Measurements from ENCODE around the gene TMEM63B. TPM values are rescaled to one million over a fixed set of nuclear protein-coding genes. Genes with fewer than 3 reads are reported as not detected.

The TMEM63B gene
- 8.7 TPM for polyA plus RNA-seq (2012; ENCODE audit: missing spikeins)

GRCh38 chr6:44127186-44128019, at the start of gene TMEM63B, which contains the start of gene MRPL14:
TMEM63B (plus strand) TSS chr6:44127554; CDS start chr6:44134585, 7,031 bp downstream.
MRPL14 (minus strand) TSS chr6:44127452; CDS start chr6:44116611, 10,841 bp downstream.
- DNase-seq (ENCODE audit: insufficient read length) (peak; percentile 99), FAIRE-seq (peak; percentile 83)
- TF ChIP-seq TAF1 (IDR thresholded peaks at IDR 0.05; ENCODE audit: borderline replicate concordance, low read depth, low read length) (peak; percentile 40; the same call in 1 of the 2 replicates), POLR2A (IDR thresholded peaks at IDR 0.05; ENCODE audit: low read depth, low read length) (peak; percentile 78), POLR2AphosphoS5 (IDR thresholded peaks at IDR 0.05; ENCODE audit: low read depth, low read length) (peak; percentile 60; the same call in 1 of the 2 replicates)

GRCh38 chr6:44078219-44078826, 49.0 kb upstream of the TMEM63B start:
- FAIRE-seq (no peak), DNase-seq (ENCODE audit: insufficient read length) (no peak)
- no peak for TF ChIP-seq POLR2AphosphoS5 (IDR thresholded peaks at IDR 0.05; ENCODE audit: low read depth, low read length)
- TF ChIP-seq TAF1 (IDR thresholded peaks at IDR 0.05; ENCODE audit: borderline replicate concordance, low read depth, low read length) = no peak
- TF ChIP-seq POLR2A (IDR thresholded peaks at IDR 0.05; ENCODE audit: low read depth, low read length) = no peak

DNA sequence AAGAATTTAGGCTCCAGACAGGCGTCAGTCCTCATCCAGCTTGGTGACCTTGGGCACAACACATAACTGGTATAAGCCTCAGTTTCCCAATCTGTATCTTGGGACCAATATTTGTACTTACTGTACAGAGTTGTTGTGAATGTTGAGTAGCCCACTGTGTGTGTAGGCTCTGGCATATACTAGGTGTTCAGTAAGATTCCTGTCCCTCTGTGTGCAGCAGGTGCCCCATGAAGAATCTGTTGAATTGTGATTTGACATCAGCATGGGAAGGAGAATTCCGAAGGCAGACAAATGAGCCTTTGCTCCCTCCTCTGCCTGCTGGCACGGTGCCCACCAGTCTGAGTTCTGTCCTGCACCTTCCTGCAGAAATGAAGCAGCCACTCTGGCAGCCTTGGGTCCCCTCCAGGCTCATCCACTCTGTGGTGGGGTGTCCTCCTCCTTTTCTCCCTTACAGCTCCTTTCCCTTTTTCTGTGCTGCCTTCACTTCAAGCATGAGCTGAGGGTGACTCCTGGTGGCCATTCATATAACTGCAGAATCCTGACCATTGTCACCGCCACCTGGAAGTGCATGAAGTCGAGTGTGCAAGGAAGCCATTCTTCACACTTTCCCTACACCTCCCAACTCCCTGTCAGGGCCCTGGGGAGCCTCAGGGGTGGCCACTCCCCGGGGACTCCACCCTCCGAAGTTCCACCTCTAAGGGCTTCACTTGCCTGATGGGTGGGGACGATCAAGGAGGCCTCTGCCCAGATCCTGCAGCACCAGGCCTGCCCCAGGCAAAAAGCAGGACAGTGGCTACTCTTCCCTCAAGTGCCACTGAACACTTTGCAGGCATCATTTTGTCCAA, 48.3 kb upstream of the TMEM63B start:
- TF ChIP-seq TAF1 (IDR thresholded peaks at IDR 0.05; ENCODE audit: borderline replicate concordance, low read depth, low read length) = no peak
- TF ChIP-seq POLR2AphosphoS5 (IDR thresholded peaks at IDR 0.05; ENCODE audit: low read depth, low read length) = no peak
- no peak for TF ChIP-seq POLR2A (IDR thresholded peaks at IDR 0.05; ENCODE audit: low read depth, low read length)
- DNase-seq (ENCODE audit: insufficient read length) (peak; percentile 53), FAIRE-seq (peak; percentile 84)

GRCh38 chr6:44079672-44080071, 47.7 kb upstream of the TMEM63B start:
- FAIRE-seq = no peak
- no peak for TF ChIP-seq POLR2A (IDR thresholded peaks at IDR 0.05; ENCODE audit: low read depth, low read length)
- no peak for TF ChIP-seq TAF1 (IDR thresholded peaks at IDR 0.05; ENCODE audit: borderline replicate concordance, low read depth, low read length)
- no peak for TF ChIP-seq POLR2AphosphoS5 (IDR thresholded peaks at IDR 0.05; ENCODE audit: low read depth, low read length)
- DNase-seq (ENCODE audit: insufficient read length) = no peak

- TF ChIP-seq POLR2AphosphoS5 (IDR thresholded peaks at IDR 0.05; ENCODE audit: low read depth, low read length) = no peak
- no peak for TF ChIP-seq POLR2A (IDR thresholded peaks at IDR 0.05; ENCODE audit: low read depth, low read length)
- no peak for TF ChIP-seq TAF1 (IDR thresholded peaks at IDR 0.05; ENCODE audit: borderline replicate concordance, low read depth, low read length)
- FAIRE-seq (no peak), DNase-seq (ENCODE audit: insufficient read length) (no peak)
Measured at GRCh38 chr6:44080561-44081521, 46.5 kb upstream of the TMEM63B start.

DNA sequence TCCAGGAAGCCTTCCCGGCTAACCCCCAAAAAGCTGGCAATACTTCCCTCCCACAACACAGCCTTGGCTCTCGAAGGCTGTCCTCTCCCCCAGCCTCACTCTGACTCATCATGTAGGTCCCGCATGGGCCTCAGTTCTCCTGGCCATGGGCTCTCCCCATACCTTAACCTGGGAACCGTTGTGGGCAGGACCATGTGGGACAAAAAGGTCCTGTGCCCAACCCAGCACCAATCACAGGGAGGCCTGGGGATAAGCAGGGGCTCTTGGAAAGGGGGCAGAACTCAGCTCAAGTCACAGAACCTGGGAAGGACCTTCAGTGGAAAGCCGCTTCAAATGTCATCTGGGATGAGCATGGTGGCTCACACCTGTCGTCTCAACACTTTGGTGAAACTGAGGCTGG, 45.6 kb upstream of the TMEM63B start:
- FAIRE-seq = no peak
- no peak for DNase-seq (ENCODE audit: insufficient read length)
- TF ChIP-seq POLR2AphosphoS5 (IDR thresholded peaks at IDR 0.05; ENCODE audit: low read depth, low read length) (no peak), TAF1 (IDR thresholded peaks at IDR 0.05; ENCODE audit: borderline replicate concordance, low read depth, low read length) (no peak), POLR2A (IDR thresholded peaks at IDR 0.05; ENCODE audit: low read depth, low read length) (no peak)

- FAIRE-seq (no peak), DNase-seq (ENCODE audit: insufficient read length) (no peak)
- TF ChIP-seq POLR2A (IDR thresholded peaks at IDR 0.05; ENCODE audit: low read depth, low read length) (no peak), POLR2AphosphoS5 (IDR thresholded peaks at IDR 0.05; ENCODE audit: low read depth, low read length) (no peak), TAF1 (IDR thresholded peaks at IDR 0.05; ENCODE audit: borderline replicate concordance, low read depth, low read length) (no peak)
Measured at GRCh38 chr6:44082872-44083321, 44.5 kb upstream of the TMEM63B start.

- no peak for TF ChIP-seq TAF1 (IDR thresholded peaks at IDR 0.05; ENCODE audit: borderline replicate concordance, low read depth, low read length)
- TF ChIP-seq POLR2A (IDR thresholded peaks at IDR 0.05; ENCODE audit: low read depth, low read length) = no peak
- TF ChIP-seq POLR2AphosphoS5 (IDR thresholded peaks at IDR 0.05; ENCODE audit: low read depth, low read length) = no peak
- DNase-seq (ENCODE audit: insufficient read length) = no peak
- no peak for FAIRE-seq
Measured at GRCh38 chr6:44084231-44085014, 42.9 kb upstream of the TMEM63B start.

GRCh38 chr6:44085219-44085618, 42.1 kb upstream of the TMEM63B start:
- FAIRE-seq = no peak

More at GRCh38 chr6:44085219-44085618, 42.1 kb upstream of the TMEM63B start:
- DNase-seq (ENCODE audit: insufficient read length) = no peak
- no peak for TF ChIP-seq POLR2A (IDR thresholded peaks at IDR 0.05; ENCODE audit: low read depth, low read length)
- no peak for TF ChIP-seq POLR2AphosphoS5 (IDR thresholded peaks at IDR 0.05; ENCODE audit: low read depth, low read length)
- no peak for TF ChIP-seq TAF1 (IDR thresholded peaks at IDR 0.05; ENCODE audit: borderline replicate concordance, low read depth, low read length)

Measured in GM12892 (cell line).